ENCODE data around the gene ADAMTS9.

ADAMTS9 gene

GRCh38 chr3:64616953-64617352 is 70.8 kb downstream of the ADAMTS9 start:
- DNase-seq: no peak

- DNase-seq: no peak
These were observed 74.8 kb downstream of the ADAMTS9 start for GRCh38 chr3:64612916-64613526.

- no peak for DNase-seq
These were observed 75.5 kb downstream of the ADAMTS9 start for GRCh38 chr3:64612082-64612860.

GRCh38 chr3:64608741-64609140 is 79.1 kb downstream of the ADAMTS9 start:
- no peak for DNase-seq

GRCh38 chr3:64607032-64607551 is 80.7 kb downstream of the ADAMTS9 start:
- DNase-seq: no peak

- DNase-seq: no peak
These were observed 83.5 kb downstream of the ADAMTS9 start for GRCh38 chr3:64604313-64604712.

- no peak for DNase-seq
These were observed 86.0 kb downstream of the ADAMTS9 start for GRCh38 chr3:64601824-64602223.

GRCh38 chr3:64600246-64600950 is 87.4 kb downstream of the ADAMTS9 start:
- DNase-seq: no peak

- no peak for DNase-seq
These were observed 88.1 kb downstream of the ADAMTS9 start for GRCh38 chr3:64599651-64600050.

- DNase-seq: no peak
These were observed 92.5 kb downstream of the ADAMTS9 start for GRCh38 chr3:64595253-64595694.

- no peak for DNase-seq
These were observed 93.7 kb downstream of the ADAMTS9 start for GRCh38 chr3:64594134-64594533.

GRCh38 chr3:64593350-64593749 is 94.5 kb downstream of the ADAMTS9 start:
- DNase-seq: no peak

- DNase-seq: no peak
These were observed 96.2 kb downstream of the ADAMTS9 start for GRCh38 chr3:64591615-64592014.

- DNase-seq: no peak
These were observed 99.4 kb downstream of the ADAMTS9 start for GRCh38 chr3:64588380-64588779.

GRCh38 chr3:64586952-64587351 is 100.8 kb downstream of the ADAMTS9 start:
- no peak for DNase-seq

- no peak for DNase-seq
These were observed 103.6 kb downstream of the ADAMTS9 start for GRCh38 chr3:64584179-64584578.

- DNase-seq: no peak
These were observed 109.0 kb downstream of the ADAMTS9 start for GRCh38 chr3:64578797-64579196.

- DNase-seq: no peak
These were observed 109.6 kb downstream of the ADAMTS9 start for GRCh38 chr3:64578062-64578770.

GRCh38 chr3:64576211-64576775 is 111.5 kb downstream of the ADAMTS9 start:
- DNase-seq: no peak

GRCh38 chr3:64575211-64575844 is 112.5 kb downstream of the ADAMTS9 start:
- DNase-seq: peak; percentile 3

GRCh38 chr3:64574194-64574593 is 113.6 kb downstream of the ADAMTS9 start:
- no peak for DNase-seq

- no peak for DNase-seq
These were observed 115.8 kb downstream of the ADAMTS9 start for GRCh38 chr3:64571982-64572381.
